HG02973 (cell line): ENCODE measurements around the gene TNFSF9.
"Not testable (repeated sequence)": the region's sequence is repeated elsewhere in the genome, so short reads cannot be mapped to it uniquely, and the experiment has no call there.

Experiments used
- ATAC-seq: cut with Tn5 transposase; IDR thresholded peaks from one replicate; pipeline ENCODE4 v1.9.1; 2021; ENCODE audit warnings: moderate library complexity; ENCODE audit not compliant: unreplicated experiment

TNFSF9 gene

GRCh38 chr19:6568816-6569215 is 38.0 kb downstream of the TNFSF9 start:
- no peak for ATAC-seq

GRCh38 chr19:6570764-6571163 is 39.9 kb downstream of the TNFSF9 start:
- no peak for ATAC-seq

GRCh38 chr19:6571167-6571566 is 40.3 kb downstream of the TNFSF9 start:
- ATAC-seq = no peak

- no peak for ATAC-seq
These were observed 41.4 kb downstream of the TNFSF9 start for GRCh38 chr19:6572217-6572616.

- no peak for ATAC-seq
These were observed 42.5 kb downstream of the TNFSF9 start for GRCh38 chr19:6573350-6573749.

- ATAC-seq = no peak
These were observed 46.1 kb downstream of the TNFSF9 start for GRCh38 chr19:6576869-6577475.

- ATAC-seq = peak; percentile 64
These were observed 46.8 kb downstream of the TNFSF9 start for GRCh38 chr19:6577476-6578125.

GRCh38 chr19:6579450-6580178 is 48.8 kb downstream of the TNFSF9 start:
- ATAC-seq = no peak

- ATAC-seq = no peak
These were observed 49.5 kb downstream of the TNFSF9 start for GRCh38 chr19:6580313-6580712.

GRCh38 chr19:6582515-6583484 is 52.0 kb downstream of the TNFSF9 start:
- not testable (repeated sequence) for ATAC-seq
